ENCODE data around the gene CRBN.
A peak's percentile ranks its signal among the peaks of the same experiment; 100 is the strongest.

The CRBN gene

GRCh38 chr3:3178498-3179328, 778 bp downstream of the CRBN start:
- TF ChIP-seq CTCF (IDR thresholded peaks at IDR 0.05; ENCODE audit: low read depth, low read length) = no peak
- H3K4me3 ChIP-seq (ENCODE audit: low read depth, low read length) = peak overlapping the region; percentile 98
- in situ Hi-C loops (cut with HindIII; ENCODE audit: low sequenced_read_pairs) = no loop called here
- no peak for DNase-seq (ENCODE audit: low read depth, low spot score)

- DNase-seq (ENCODE audit: low read depth, low spot score) = no peak
- in situ Hi-C loops (cut with HindIII; ENCODE audit: low sequenced_read_pairs) = no loop called here
- no peak for TF ChIP-seq CTCF (IDR thresholded peaks at IDR 0.05; ENCODE audit: low read depth, low read length)
- H3K4me3 ChIP-seq (ENCODE audit: low read depth, low read length) = no peak overlapping the region
These were observed 1.5 kb downstream of the CRBN start for GRCh38 chr3:3177861-3178497.

DNA sequence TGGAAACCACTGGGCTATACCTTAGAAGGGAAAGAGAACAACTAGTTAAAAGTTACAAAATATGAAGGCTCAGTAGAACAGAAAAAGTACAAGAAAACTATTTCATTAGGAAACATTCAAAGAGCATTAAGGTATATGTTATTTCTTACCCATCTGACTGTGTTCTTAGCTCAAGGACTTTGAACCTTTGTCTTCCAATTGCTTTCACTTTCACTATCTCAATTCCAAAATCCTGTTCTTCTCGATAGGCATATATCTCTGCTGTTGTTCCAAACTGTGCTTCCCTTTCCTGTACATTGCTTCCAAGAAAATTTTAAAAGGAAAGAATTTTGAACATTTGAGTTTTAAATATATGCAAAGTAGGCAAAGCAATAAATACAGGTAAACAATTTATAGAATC, 6.9 kb downstream of the CRBN start:
- in situ Hi-C loops (cut with HindIII; ENCODE audit: low sequenced_read_pairs) = no loop called here
- H3K4me3 ChIP-seq (ENCODE audit: low read depth, low read length) = no peak overlapping the region
- no peak for DNase-seq (ENCODE audit: low read depth, low spot score)
- no peak for TF ChIP-seq CTCF (IDR thresholded peaks at IDR 0.05; ENCODE audit: low read depth, low read length)

DNA sequence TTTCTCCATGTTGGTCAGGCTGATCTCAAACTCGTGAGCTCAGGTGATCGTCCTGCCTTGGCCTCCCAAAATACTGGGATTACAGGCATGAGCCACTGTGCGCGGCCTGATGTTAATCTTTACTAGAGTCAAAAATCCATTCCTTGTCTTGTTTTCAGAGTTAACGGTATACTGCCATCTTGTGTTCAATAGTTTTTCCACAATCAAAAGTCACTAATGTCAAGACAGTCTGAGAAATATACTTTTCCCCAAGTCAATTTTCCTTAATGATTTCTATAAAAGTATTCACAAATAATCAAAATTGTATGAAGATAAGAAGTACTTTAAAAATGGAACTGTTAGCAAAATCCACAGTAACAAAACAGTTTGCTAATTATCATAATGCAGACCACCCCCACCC, 8.5 kb downstream of the CRBN start:
- in situ Hi-C loops (cut with HindIII; ENCODE audit: low sequenced_read_pairs) = no loop called here
- peak; percentile 30 for TF ChIP-seq CTCF (IDR thresholded peaks at IDR 0.05; ENCODE audit: low read depth, low read length)
- DNase-seq (ENCODE audit: low read depth, low spot score) = peak; percentile 43
- H3K4me3 ChIP-seq (ENCODE audit: low read depth, low read length) = no peak overlapping the region

DNA sequence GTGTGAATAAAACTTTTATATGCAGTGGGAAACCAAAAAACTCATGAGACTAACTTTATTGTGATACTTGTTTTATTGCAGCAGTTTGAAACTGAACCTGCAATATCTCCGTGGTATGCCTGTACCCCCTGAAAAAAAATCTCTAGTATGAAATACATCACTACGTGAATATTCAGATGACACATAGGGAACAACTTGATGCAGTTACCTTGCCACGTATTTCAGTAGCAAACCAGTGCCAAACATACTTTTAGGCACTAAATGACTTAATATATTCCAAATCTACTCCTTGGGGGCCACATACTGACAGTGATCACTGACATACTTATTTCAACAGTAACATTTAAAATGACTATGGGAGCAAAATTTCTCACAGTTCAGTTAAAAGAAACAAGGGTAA, 13.8 kb downstream of the CRBN start:
- DNase-seq (ENCODE audit: low read depth, low spot score) = no peak
- no peak for TF ChIP-seq CTCF (IDR thresholded peaks at IDR 0.05; ENCODE audit: low read depth, low read length)
- in situ Hi-C loops (cut with HindIII; ENCODE audit: low sequenced_read_pairs) = no loop called here
- no peak overlapping the region for H3K4me3 ChIP-seq (ENCODE audit: low read depth, low read length)

GRCh38 chr3:3165241-3165640, 14.2 kb downstream of the CRBN start:
- in situ Hi-C loops (cut with HindIII; ENCODE audit: low sequenced_read_pairs) = no loop called here
- no peak for DNase-seq (ENCODE audit: low read depth, low spot score)
- H3K4me3 ChIP-seq (ENCODE audit: low read depth, low read length) = no peak overlapping the region
- no peak for TF ChIP-seq CTCF (IDR thresholded peaks at IDR 0.05; ENCODE audit: low read depth, low read length)

All from astrocyte of the spinal cord (primary cell).